GM19463 (cell line): ENCODE data around the gene BDH2.

Source experiments
- ATAC-seq: cut with Tn5 transposase; IDR thresholded peaks from one replicate; pipeline ENCODE4 v1.9.1; 2021; ENCODE audit warnings: mild to moderate bottlenecking, moderate library complexity; ENCODE audit not compliant: unreplicated experiment

The BDH2 gene

GRCh38 chr4:103029300-103029699 is 70.3 kb downstream of the BDH2 start:
- no peak for ATAC-seq
